RCC 7860 (cell line): ENCODE data around the gene SEMA4A.
"Not testable (repeated sequence)": the region's sequence is repeated elsewhere in the genome, so short reads cannot be mapped to it uniquely, and the experiment has no call there.

ENCODE experiments used
- DNase-seq: peaks from one replicate; pipeline ENCODE4 v3.0.0-alpha.2; 2015; ENCODE audit warnings: low spot score
- FAIRE-seq: peaks from 2 replicates; lab custom pipeline; 2012; peaks lifted over from hg19 to GRCh38; lab: Jason Lieb, UNC

SEMA4A gene

DNA sequence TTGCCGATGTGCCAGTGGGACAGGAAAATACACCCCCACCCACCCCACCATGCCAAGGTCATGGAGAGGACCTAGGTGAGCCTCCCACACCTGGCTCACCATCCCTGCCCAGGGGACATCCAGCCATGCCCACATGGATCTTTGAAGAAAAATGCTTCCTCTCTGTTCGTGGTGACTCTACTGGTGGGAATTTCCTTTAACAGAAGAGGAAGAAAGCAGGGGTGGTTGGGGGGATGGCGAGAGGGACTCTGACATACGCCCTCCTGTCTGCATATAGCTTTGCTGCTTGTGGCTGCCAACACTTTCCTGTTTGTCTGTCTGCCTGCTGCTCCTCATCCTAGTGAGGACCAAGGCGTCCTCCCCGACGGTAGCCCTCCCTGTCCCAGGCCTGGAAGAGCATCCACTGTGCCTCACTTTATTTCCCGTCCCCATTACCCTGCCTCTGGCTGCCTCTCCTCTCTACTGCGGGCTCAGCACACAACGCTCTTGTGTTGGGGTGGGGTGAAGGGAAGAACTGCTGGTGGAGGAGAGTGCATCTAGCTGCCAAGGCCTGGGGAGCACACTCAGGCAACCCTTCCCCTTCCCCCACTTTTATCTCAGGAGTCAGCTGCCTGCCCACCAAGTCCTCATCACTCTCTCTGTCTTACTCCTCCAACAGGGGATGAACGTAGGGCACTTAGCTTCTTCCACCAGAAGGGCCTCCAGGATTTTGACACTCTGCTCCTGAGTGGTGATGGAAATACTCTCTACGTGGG is 2.5 kb downstream of the SEMA4A start:
- FAIRE-seq, result no peak
- DNase-seq, result no peak

GRCh38 chr1:156157506-156157905 is 4.1 kb downstream of the SEMA4A start:
- no peak for DNase-seq
- no peak for FAIRE-seq

DNA sequence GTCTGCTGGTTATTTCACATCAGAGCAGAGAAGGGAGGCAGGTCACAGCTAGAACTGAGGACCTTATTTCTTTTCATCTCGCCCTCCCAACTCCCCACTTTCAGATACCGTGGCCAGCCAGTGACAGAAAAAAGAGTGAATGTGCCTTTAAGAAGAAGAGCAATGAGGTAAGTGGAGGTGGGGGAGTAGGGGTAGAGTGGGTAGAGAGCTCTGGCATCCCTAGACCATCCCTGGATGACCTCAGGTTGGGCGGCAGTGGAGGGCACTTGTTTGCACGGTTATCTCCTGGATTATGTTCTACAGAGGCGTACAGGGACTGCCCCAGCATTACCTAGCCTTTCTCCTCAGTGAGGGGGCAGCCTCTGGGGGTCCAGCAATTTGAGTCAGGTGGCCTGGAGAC is 4.6 kb downstream of the SEMA4A start:
- DNase-seq (no peak), FAIRE-seq (no peak)

GRCh38 chr1:156160000-156160742 is 6.8 kb downstream of the SEMA4A start:
- no peak for FAIRE-seq
- peak; percentile 40 for DNase-seq

DNA sequence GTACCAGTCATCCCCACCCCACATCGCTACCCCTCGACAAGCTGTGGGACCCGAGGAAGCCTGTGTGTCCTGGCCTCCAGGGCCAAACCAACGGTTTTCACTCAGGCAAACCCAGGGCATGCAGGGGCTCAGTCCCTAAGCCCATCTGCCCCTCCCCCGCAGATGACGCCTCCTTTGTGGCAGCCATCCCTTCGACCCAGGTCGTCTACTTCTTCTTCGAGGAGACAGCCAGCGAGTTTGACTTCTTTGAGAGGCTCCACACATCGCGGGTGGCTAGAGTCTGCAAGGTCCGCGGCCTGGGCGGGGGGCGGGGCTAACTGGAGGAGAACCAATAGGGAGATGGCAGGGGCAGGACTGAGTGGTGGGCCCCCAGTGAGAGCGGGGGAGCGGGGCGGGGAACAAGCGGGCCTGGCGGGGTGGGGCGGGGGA is 7.4 kb downstream of the SEMA4A start:
- no peak for FAIRE-seq

DNA sequence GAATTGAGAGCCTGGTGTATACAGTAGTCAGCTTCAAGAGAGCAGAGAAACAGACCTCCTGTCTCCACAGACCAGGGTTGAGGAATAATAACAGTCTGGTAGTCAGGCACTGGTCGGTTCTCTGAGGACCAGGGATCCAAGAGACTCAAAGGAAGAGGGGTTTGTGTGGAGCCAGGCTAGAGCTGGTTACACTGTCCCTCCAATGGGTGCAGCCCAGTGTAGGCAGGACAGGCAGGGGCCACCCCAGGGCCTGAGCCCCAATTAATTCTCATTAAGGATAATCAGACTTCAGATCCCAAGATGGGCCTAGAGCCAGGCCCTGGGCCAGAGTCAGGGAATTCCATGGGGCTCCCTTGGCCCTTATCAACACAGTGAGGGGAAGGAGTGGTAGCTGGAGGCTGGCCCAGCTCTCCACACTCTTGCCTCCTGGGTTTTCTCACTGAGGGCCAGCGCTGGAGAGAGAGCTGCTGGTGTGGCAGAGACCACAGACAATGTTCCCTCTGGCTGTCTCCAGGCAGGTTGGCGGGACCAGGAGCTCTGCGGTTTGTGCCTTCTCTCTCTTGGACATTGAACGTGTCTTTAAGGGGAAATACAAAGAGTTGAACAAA is 9.1 kb downstream of the SEMA4A start:
- FAIRE-seq (no peak), DNase-seq (no peak)

More for the DNA sequence above, 7.4 kb downstream of the SEMA4A start:
- DNase-seq, result no peak

GRCh38 chr1:156163712-156164111 is 10.3 kb downstream of the SEMA4A start:
- no peak for FAIRE-seq
- no peak for DNase-seq

DNA sequence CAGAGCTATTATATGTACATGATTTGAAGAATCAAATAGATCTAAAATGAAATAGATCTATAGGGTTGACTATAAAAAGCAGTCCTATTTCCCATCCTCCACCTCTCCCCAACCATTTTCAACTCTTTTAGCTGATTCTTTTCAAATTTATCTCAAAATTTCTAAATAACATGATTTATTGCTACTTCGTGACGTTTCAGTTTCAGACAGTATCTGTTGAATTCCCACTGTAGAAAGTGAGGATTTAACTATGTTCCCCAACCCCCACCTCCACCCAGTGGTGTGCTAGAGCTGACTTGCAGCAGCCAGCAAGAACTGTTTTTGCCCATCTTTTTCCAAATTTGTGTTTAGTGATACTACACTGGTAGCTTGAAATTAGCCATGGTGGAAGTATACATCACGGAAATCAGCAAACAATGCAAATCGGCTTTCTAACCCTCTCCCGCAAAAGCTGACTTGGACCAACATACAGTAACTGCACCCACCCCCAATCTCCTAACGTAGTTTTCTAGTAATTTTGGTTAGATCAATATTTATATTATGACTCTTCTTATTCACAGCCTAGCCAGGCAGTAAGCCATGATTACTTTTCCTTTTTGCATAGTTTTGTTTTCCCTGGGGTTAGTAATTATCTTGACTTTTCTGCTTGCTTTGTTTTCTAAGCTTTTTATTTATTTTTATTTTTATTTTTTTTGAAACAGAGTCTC is 10.9 kb downstream of the SEMA4A start:
- no peak for DNase-seq
- no peak for FAIRE-seq

DNA sequence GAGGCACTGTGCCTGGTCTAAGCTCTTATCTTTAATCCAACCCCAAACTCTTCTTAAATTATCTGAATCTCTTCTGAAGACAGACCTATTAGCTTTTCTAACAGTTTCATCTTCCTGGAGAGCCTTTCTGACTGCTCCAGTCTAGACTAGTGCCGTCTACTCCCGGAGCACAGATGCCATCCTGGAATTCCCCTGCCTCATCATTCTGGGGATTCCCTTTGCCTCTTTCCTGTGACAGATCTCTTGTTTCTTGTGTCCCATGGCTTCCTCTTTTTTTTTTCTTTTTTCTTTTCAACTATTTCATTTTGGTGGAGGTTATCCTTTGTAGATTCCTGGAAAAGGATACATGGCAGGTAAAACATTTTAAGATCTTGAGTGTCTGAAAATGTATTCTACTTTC is 11.7 kb downstream of the SEMA4A start:
- FAIRE-seq (no peak), DNase-seq (peak; percentile 61)

GRCh38 chr1:156167536-156167935 is 14.2 kb downstream of the SEMA4A start:
- FAIRE-seq (no peak), DNase-seq (no peak)

DNA sequence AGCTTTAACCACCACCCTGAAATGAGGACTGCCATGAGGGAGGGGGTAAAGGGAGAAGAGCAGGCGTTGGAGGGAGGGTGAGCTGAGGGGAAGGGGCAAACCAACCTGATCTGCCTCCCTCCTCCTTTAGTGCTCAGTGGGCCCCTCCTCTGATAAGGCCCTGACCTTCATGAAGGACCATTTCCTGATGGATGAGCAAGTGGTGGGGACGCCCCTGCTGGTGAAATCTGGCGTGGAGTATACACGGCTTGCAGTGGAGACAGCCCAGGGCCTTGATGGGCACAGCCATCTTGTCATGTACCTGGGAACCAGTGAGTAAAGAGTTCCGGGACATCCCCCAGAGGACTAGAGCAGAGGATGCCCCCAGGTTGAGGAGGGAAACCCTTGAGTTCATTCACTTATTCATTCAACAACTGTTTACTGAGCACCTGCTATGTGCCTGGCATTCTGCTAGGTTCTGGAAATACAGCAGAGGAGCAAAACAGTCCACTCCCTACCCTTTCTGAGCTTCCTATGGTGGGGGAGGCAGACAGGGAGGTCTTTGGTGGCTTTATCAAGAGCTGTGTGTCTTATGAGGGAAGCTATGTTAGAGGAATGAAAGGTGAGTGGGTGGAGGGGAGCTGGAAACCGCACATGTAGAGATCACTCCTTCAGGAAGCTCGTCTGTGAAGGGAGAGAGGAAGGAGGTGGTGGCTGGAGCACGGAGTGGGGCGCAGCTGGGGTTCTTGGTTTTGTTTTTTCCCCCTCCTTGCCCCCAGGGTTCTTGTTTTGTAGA is 19.5 kb downstream of the SEMA4A start:
- FAIRE-seq (no peak), DNase-seq (no peak)

- DNase-seq (no peak), FAIRE-seq (no peak)
These were observed 23.3 kb downstream of the SEMA4A start for GRCh38 chr1:156176610-156177210.

DNA sequence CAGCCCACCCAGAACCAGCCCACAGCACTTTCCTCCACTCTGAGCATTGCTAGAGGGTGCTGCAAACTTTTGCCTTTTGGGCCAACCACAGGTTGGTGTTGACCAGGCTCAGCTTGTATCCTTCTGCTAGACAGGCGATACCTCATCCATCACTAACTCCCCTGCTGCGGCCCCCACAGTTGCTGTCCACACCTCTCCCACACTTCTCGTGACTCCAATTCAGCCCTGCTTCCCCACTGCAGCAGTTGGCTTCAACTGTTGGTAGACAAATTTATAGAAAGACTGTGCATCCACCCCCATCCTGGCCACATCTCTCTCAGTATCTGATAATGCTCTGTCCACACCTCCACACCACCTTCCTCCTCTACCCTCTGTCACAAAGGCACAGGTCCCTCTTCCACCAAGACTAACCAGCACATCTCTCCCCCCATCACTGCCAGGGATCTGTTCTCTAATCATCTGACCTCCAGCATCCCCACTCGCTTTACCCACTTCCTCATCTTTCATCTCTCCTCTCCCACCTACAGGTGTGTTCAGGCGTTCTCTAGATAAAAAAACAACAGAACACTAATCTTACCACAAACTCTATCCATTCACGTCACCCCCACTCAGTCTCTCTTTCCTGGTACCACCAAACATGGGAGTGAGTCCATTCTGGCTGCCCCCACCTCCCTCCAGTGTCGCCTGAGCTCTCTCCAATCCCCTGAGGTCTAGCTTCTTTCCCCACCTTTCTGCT is 24.7 kb downstream of the SEMA4A start:
- DNase-seq (no peak), FAIRE-seq (no peak)

DNA sequence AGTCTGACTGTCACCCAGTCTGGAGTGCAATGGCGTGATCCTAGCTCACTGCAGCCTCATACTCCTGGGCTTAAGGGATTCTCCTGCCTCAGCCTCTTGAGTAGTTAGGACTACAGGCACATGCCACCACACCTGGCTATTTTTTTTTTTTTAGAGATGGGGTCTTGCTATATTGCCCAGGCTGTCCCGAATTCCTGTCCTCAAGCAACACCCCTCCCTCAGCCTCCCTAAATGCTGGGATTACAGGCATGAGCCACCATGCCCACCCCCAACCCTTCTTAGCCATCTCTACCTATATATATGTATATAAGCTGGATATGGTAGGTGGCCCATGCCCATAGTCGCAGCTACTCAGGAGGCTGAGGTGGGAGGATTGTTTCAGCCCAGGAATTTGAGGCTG is 27.1 kb downstream of the SEMA4A start:
- no peak for DNase-seq
- FAIRE-seq, result no peak

DNA sequence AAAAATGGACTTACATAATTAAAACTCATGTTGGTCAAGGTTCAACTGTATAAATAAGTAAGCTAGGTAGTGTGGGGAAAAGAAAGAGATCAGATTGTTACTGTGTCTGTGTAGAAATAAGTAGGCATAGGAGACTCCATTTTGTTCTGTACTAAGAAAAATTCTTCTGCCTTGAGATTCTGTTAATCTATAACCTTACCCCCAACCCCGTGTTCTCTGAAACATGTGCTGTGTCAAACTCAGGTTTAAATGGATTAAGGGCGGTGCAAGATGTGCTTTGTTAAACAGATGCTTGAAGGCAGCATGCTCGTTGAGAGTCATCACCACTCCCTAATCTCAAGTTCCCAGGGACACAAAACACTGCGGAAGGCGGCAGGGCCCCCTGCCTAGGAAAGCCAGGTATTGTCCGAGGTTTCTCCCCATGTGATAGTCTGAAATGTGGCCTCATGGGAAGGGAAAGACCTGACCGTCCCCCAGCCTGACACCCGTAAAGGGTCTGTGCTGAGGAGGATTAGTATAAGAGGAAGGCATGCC is 28.1 kb downstream of the SEMA4A start:
- not testable (repeated sequence) for FAIRE-seq, DNase-seq

DNA sequence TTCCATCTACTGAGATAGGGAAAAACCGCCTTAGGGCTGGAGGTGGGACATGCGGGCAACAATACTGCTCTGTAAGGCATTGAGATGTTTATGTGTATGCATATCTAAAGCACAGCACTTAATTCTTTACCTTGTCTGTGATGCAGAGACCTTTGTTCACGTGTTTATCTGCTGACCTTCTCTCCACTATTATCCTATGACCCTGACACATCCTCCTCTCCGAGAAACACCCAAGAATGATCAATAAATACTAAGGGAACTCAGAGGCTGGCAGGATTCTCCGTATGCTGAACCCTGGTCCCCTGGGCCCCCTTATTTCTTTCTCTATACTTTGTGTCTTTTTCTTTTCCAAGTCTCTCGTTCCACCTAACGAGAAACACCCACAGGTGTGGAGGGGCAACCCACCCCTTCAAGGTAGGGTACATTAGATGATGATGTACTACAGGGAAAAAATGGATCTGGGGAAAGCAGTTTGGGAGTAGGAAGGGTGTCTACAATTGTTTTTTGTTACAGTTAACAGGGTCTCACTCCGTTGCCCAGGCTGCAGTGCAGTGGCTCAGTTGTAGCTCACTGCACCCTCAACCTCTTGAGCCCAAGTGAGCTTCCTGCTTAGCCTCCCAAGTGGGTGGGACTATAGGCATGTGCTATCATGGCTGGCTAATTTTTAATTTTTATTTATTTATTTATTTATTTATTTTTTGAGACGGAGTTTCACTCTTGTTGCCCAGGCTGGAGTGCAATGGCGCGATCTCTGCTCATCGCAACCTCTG is 28.8 kb downstream of the SEMA4A start:
- not testable (repeated sequence) for FAIRE-seq, DNase-seq

DNA sequence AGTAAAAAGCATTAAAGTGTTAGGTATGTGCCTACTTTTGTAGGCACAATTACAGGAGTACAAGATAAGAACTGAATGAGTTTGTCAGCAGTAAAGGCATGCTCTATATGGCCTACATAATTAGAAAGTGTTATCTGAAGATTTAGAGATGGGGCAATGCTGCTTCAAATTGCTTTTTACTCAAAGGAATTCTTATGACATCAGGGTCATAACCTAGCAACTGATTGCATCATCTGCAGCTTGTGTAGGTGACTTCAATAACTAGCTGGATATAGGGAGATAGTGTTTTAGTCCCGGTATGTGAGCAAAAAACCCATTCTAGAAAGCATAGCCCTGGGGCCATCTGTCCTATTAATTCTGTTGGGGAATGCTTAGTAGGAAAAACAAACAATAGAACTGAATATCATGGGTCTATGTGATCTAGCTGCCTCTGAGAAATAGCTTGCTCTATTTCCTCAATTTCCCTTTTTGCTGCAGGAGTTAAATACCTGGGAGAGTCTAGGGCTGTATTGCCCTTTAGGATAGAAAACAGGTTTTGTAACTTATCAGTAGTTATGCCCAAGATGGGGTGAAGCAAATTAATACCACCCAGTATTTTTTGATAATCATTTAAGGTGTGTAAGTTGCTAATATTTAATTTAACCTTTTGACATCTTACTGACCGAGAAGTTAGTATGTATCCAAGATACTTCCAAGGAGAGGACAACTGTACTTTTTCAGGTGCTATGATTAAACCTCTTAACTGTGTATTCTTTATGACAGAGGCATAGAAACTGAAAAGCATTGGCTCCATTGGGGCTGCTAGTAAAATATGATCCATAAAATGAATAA is 33.2 kb downstream of the SEMA4A start:
- DNase-seq, FAIRE-seq: not testable (repeated sequence)
